Measurements from ENCODE around the gene NLRC4.

The NLRC4 gene

GRCh38 chr2:32222966-32223365 lies 41.7 kb downstream of the NLRC4 start:
- TF ChIP-seq CREB1 (IDR thresholded peaks at IDR 0.05; ENCODE audit: low read depth) (no peak), TAF1 (IDR thresholded peaks at IDR 0.05; ENCODE audit: low read depth) (no peak), TEAD4 (IDR thresholded peaks at IDR 0.05) (no peak), RAD21 (IDR thresholded peaks at IDR 0.05; ENCODE audit: low read depth) (no peak), CEBPB (IDR thresholded peaks at IDR 0.05) (no peak), EP300 (IDR thresholded peaks at IDR 0.05; ENCODE audit: borderline replicate concordance) (no peak), TCF12 (IDR thresholded peaks at IDR 0.05; ENCODE audit: low read depth) (no peak), ZBTB7A (IDR thresholded peaks at IDR 0.05; ENCODE audit: low read depth) (no peak), FOXM1 (IDR thresholded peaks at IDR 0.05; ENCODE audit: borderline replicate concordance, low read depth) (no peak), MAX (IDR thresholded peaks at IDR 0.05) (no peak), NFIC (IDR thresholded peaks at IDR 0.05) (no peak), USF1 (IDR thresholded peaks at IDR 0.05) (no peak)

GRCh38 chr2:32220445-32220844 lies 44.2 kb downstream of the NLRC4 start:
- TF ChIP-seq MAX (IDR thresholded peaks at IDR 0.05) (no peak), NFIC (IDR thresholded peaks at IDR 0.05) (no peak), CREB1 (IDR thresholded peaks at IDR 0.05; ENCODE audit: low read depth) (no peak), TCF12 (IDR thresholded peaks at IDR 0.05; ENCODE audit: low read depth) (no peak), USF1 (IDR thresholded peaks at IDR 0.05) (no peak), EP300 (IDR thresholded peaks at IDR 0.05; ENCODE audit: borderline replicate concordance) (no peak), FOXM1 (IDR thresholded peaks at IDR 0.05; ENCODE audit: borderline replicate concordance, low read depth) (no peak), TAF1 (IDR thresholded peaks at IDR 0.05; ENCODE audit: low read depth) (no peak), RAD21 (IDR thresholded peaks at IDR 0.05; ENCODE audit: low read depth) (no peak), YY1 (IDR thresholded peaks at IDR 0.05; ENCODE audit: low read depth) (no peak), TEAD4 (IDR thresholded peaks at IDR 0.05) (no peak), CEBPB (IDR thresholded peaks at IDR 0.05) (no peak), EGR1 (IDR thresholded peaks at IDR 0.05) (no peak), REST (IDR thresholded peaks at IDR 0.05; ENCODE audit: low read depth) (no peak), ZBTB7A (IDR thresholded peaks at IDR 0.05; ENCODE audit: low read depth) (no peak)

GRCh38 chr2:32212295-32212694 lies 52.4 kb downstream of the NLRC4 start:
- TF ChIP-seq FOXM1 (IDR thresholded peaks at IDR 0.05; ENCODE audit: borderline replicate concordance, low read depth) (no peak), TCF12 (IDR thresholded peaks at IDR 0.05; ENCODE audit: low read depth) (no peak), NFIC (IDR thresholded peaks at IDR 0.05) (no peak), YY1 (IDR thresholded peaks at IDR 0.05; ENCODE audit: low read depth) (no peak), TEAD4 (IDR thresholded peaks at IDR 0.05) (no peak), RAD21 (IDR thresholded peaks at IDR 0.05; ENCODE audit: low read depth) (peak; percentile 18; the same call in 1 of the 2 replicates), ZBTB7A (IDR thresholded peaks at IDR 0.05; ENCODE audit: low read depth) (no peak)

- TF ChIP-seq ZBTB7A (IDR thresholded peaks at IDR 0.05; ENCODE audit: low read depth) (no peak), USF1 (IDR thresholded peaks at IDR 0.05) (no peak), EGR1 (IDR thresholded peaks at IDR 0.05) (no peak), CEBPB (IDR thresholded peaks at IDR 0.05) (no peak), FOXM1 (IDR thresholded peaks at IDR 0.05; ENCODE audit: borderline replicate concordance, low read depth) (no peak), YY1 (IDR thresholded peaks at IDR 0.05; ENCODE audit: low read depth) (no peak), CREB1 (IDR thresholded peaks at IDR 0.05; ENCODE audit: low read depth) (no peak), REST (IDR thresholded peaks at IDR 0.05; ENCODE audit: low read depth) (no peak), TAF1 (IDR thresholded peaks at IDR 0.05; ENCODE audit: low read depth) (no peak), NFIC (IDR thresholded peaks at IDR 0.05) (no peak), EP300 (IDR thresholded peaks at IDR 0.05; ENCODE audit: borderline replicate concordance) (no peak)
These were observed 53.8 kb downstream of the NLRC4 start for GRCh38 chr2:32210767-32211408.

- no peak for TF ChIP-seq REST (IDR thresholded peaks at IDR 0.05; ENCODE audit: low read depth)
- no peak for TF ChIP-seq TAF1 (IDR thresholded peaks at IDR 0.05; ENCODE audit: low read depth)
- TF ChIP-seq YY1 (IDR thresholded peaks at IDR 0.05; ENCODE audit: low read depth) = no peak
- TF ChIP-seq TCF12 (IDR thresholded peaks at IDR 0.05; ENCODE audit: low read depth) = no peak
- TF ChIP-seq USF1 (IDR thresholded peaks at IDR 0.05) = no peak
- no peak for TF ChIP-seq NFIC (IDR thresholded peaks at IDR 0.05)
- TF ChIP-seq FOXM1 (IDR thresholded peaks at IDR 0.05; ENCODE audit: borderline replicate concordance, low read depth) = no peak
- no peak for TF ChIP-seq CEBPB (IDR thresholded peaks at IDR 0.05)
- no peak for TF ChIP-seq RAD21 (IDR thresholded peaks at IDR 0.05; ENCODE audit: low read depth)
- no peak for TF ChIP-seq TEAD4 (IDR thresholded peaks at IDR 0.05)
- TF ChIP-seq CREB1 (IDR thresholded peaks at IDR 0.05; ENCODE audit: low read depth) = no peak
- TF ChIP-seq ZBTB7A (IDR thresholded peaks at IDR 0.05; ENCODE audit: low read depth) = no peak
These were observed 63.9 kb downstream of the NLRC4 start for GRCh38 chr2:32200814-32201213.
